H1 (cell line): Measurements from ENCODE around the gene LEO1. TPM values are rescaled to one million over a fixed set of nuclear protein-coding genes. Genes with fewer than 3 reads are reported as not detected.

Experiments
- CTCF ChIA-PET: fragments of 300-600 bp; sonication (Branson Sonifier 250); formaldehyde crosslinking; loops from one replicate; lab custom pipeline; 2021; ENCODE audit not compliant: partially characterized antibody; lab: Charles Lee
- POLR2A ChIA-PET: fragments of 300-600 bp; sonication (Branson Sonifier 250); formaldehyde crosslinking; loops from one replicate; lab custom pipeline; 2021; ENCODE audit warnings: inconsistent platforms; ENCODE audit not compliant: partially characterized antibody; lab: Charles Lee
- DNase-seq, 2 experiments: peaks; one replicate each; pipeline versions ENCODE4 v3.0.0 to v3.0.0-alpha.2; 2010 to 2022; ENCODE audit warnings: low spot score in 2 of 2, low read depth in 1 of 2, mixed read lengths in 1 of 2
- FAIRE-seq: peaks from 2 replicates; lab custom pipeline; 2011; peaks lifted over from hg19 to GRCh38; lab: Jason Lieb, UNC
- H2AFZ ChIP-seq: 2 replicates; pipeline ENCODE4 v1.8.1; 2012; ENCODE audit warnings: low read length, inconsistent platforms
- H2AK5ac ChIP-seq: 2 replicates; pipeline ENCODE4 v1.6.1; 2013; ENCODE audit warnings: low read depth, low read length
- H2BK120ac ChIP-seq: replicated peaks from 2 replicates; pipeline ENCODE3; 2013; ENCODE audit warnings: low read depth, low read length, inconsistent platforms
- H2BK12ac ChIP-seq: 2 replicates; pipeline ENCODE4 v1.6.1; 2013; ENCODE audit warnings: low read depth, low read length
- H2BK15ac ChIP-seq: 2 replicates; pipeline ENCODE4 v1.6.1; 2013; ENCODE audit warnings: low read length
- H2BK20ac ChIP-seq: 2 replicates; pipeline ENCODE4 v1.6.1; 2013; ENCODE audit warnings: low read length
- H2BK5ac ChIP-seq: 2 replicates; pipeline ENCODE4 v1.6.1; 2013; ENCODE audit warnings: low read depth, low read length
- H3K14ac ChIP-seq: 2 replicates; pipeline ENCODE4 v1.6.1; 2013; ENCODE audit warnings: inconsistent platforms; ENCODE audit not compliant: insufficient read length
- H3K18ac ChIP-seq: 2 replicates; pipeline ENCODE4 v1.6.1; 2013; ENCODE audit warnings: low read length; ENCODE audit errors: extremely low read depth
- H3K23ac ChIP-seq: 2 replicates; pipeline ENCODE4 v1.6.1; 2013; ENCODE audit warnings: inconsistent platforms; ENCODE audit not compliant: insufficient read length
- H3K23me2 ChIP-seq: 2 replicates; pipeline ENCODE4 v1.6.1; 2013; ENCODE audit warnings: low read depth, low read length
- H3K27ac ChIP-seq: 2 replicates; pipeline ENCODE4 v1.6.1; 2011; ENCODE audit warnings: low read depth, low read length, inconsistent platforms
- H3K27me3 ChIP-seq, 4 experiments: replicated peaks in 1 of 4; 1 replicate in 1 of 4; 2 replicates in 3 of 4; pipeline versions ENCODE4 v1.6.1 to v1.8.1; 2011 to 2013; ENCODE audit warnings: low read length in 3 of 4, mild to moderate bottlenecking in 3 of 4, inconsistent platforms in 2 of 4, mixed read lengths in 2 of 4, moderate library complexity in 1 of 4; ENCODE audit not compliant: control insufficient read depth in 3 of 4, insufficient read depth in 3 of 4; ENCODE audit errors: extremely low read depth in 1 of 4
- H3K36me3 ChIP-seq, 4 experiments: 2 replicates each; pipeline versions ENCODE4 v1.6.1 to v1.8.1; 2011 to 2013; ENCODE audit warnings: mild to moderate bottlenecking in 4 of 4, low read length in 3 of 4, moderate library complexity in 2 of 4, control low read depth in 1 of 4, inconsistent platforms in 1 of 4; ENCODE audit not compliant: insufficient read depth in 4 of 4, control insufficient read depth in 2 of 4
- H3K4ac ChIP-seq: replicated peaks from 2 replicates; pipeline ENCODE3; 2013; ENCODE audit warnings: low read length, low read depth, mixed read lengths, inconsistent platforms; ENCODE audit not compliant: insufficient read length
- H3K4me1 ChIP-seq, 4 experiments: replicated peaks in 1 of 4; 1 replicate in 1 of 4; 2 replicates in 3 of 4; pipeline versions ENCODE4 v1.6.1 to v1.8.1; 2011 to 2013; ENCODE audit warnings: low read length in 3 of 4, inconsistent platforms in 2 of 4, mixed read lengths in 1 of 4; ENCODE audit not compliant: insufficient read depth in 4 of 4, control insufficient read depth in 3 of 4
- H3K4me2 ChIP-seq, 2 experiments: 2 replicates each; pipeline versions ENCODE4 v1.6.1 to v1.8.1; 2011 to 2013; ENCODE audit warnings: low read depth in 2 of 2, low read length in 2 of 2, control low read depth in 1 of 2, inconsistent platforms in 1 of 2, mild to moderate bottlenecking in 1 of 2; ENCODE audit not compliant: insufficient read depth in 1 of 2
- H3K4me3 ChIP-seq, 4 experiments: fragments of 200-600, 300-600 bp in 1 of 4; sonication (generic), shearing (Covaris generic), sonication (Bioruptor Twin) in 1 of 4; 2 replicates each; pipeline versions ENCODE4 v1.5.1 to v1.8.1; 2011 to 2016; ENCODE audit warnings: low read length in 4 of 4, low read depth in 3 of 4, control low read depth in 2 of 4, inconsistent platforms in 2 of 4, mild to moderate bottlenecking in 2 of 4, mixed read lengths in 1 of 4, moderate library complexity in 1 of 4; ENCODE audit not compliant: insufficient read depth in 2 of 4; ENCODE audit errors: extremely low read depth in 1 of 4
- H3K56ac ChIP-seq: replicated peaks from 2 replicates; pipeline ENCODE3; 2013; ENCODE audit warnings: low read depth, mild to moderate bottlenecking, mixed read lengths, low read length, inconsistent platforms; ENCODE audit not compliant: insufficient read length
- H3K79me1 ChIP-seq: 2 replicates; pipeline ENCODE4 v1.6.1; 2013; ENCODE audit warnings: low read depth, low read length, control low read depth
- H3K79me2 ChIP-seq, 2 experiments: 2 replicates each; pipeline versions ENCODE4 v1.6.1 to v1.8.1; 2012 to 2013; ENCODE audit warnings: low read length in 2 of 2, mild to moderate bottlenecking in 2 of 2, inconsistent platforms in 1 of 2; ENCODE audit not compliant: insufficient read depth in 2 of 2, control insufficient read depth in 1 of 2
- H3K9ac ChIP-seq, 4 experiments: replicated peaks in 1 of 4; 1 replicate in 1 of 4; 2 replicates in 3 of 4; pipeline versions ENCODE4 v1.6.1 to v1.8.1; 2011 to 2013; ENCODE audit warnings: low read depth in 3 of 4, low read length in 3 of 4, control low read depth in 2 of 4, mild to moderate bottlenecking in 2 of 4, moderate library complexity in 2 of 4, inconsistent platforms in 1 of 4; ENCODE audit errors: extremely low read depth in 1 of 4
- H3K9me3 ChIP-seq, 2 experiments: 2 replicates each; pipeline versions ENCODE4 v1.6.1 to v1.8.1; 2012 to 2013; ENCODE audit warnings: mild to moderate bottlenecking in 2 of 2, moderate library complexity in 2 of 2, control low read depth in 1 of 2, inconsistent platforms in 1 of 2, low read depth in 1 of 2, low read length in 1 of 2, mixed read lengths in 1 of 2; ENCODE audit not compliant: insufficient read depth in 2 of 2
- H4K20me1 ChIP-seq, 2 experiments: replicated peaks in 1 of 2; 2 replicates each; pipeline versions ENCODE3 to v1.8.1; 2011 to 2013; ENCODE audit warnings: inconsistent platforms in 2 of 2, low read length in 2 of 2, mild to moderate bottlenecking in 1 of 2; ENCODE audit not compliant: insufficient read depth in 2 of 2, control insufficient read depth in 1 of 2
- H4K5ac ChIP-seq: 2 replicates; pipeline ENCODE4 v1.6.1; 2013; ENCODE audit warnings: low read length, low read depth, mixed read lengths, inconsistent platforms; ENCODE audit not compliant: insufficient read length
- H4K8ac ChIP-seq: 2 replicates; pipeline ENCODE4 v1.8.0; 2013; ENCODE audit warnings: mild to moderate bottlenecking, moderate library complexity, low read length, inconsistent platforms; ENCODE audit not compliant: insufficient read depth; ENCODE audit errors: extremely low read depth
- H4K91ac ChIP-seq: replicated peaks from 2 replicates; pipeline ENCODE3; 2013; ENCODE audit warnings: low read length, mixed read lengths, inconsistent platforms; ENCODE audit not compliant: insufficient read length
- ASH2L ChIP-seq: fragments of 200-600, 300-600 bp; sonication (generic); IDR thresholded peaks from one replicate; pipeline ENCODE4 v1.7.1; 2017; ENCODE audit warnings: low read length
- BACH1 ChIP-seq: IDR thresholded peaks from 2 replicates; pipeline ENCODE4 v1.6.1; 2012; ENCODE audit warnings: low read length, improper control_type of control experiment
- E2F6 ChIP-seq: IDR thresholded peaks from 2 replicates; pipeline ENCODE4 v1.6.1; 2012; ENCODE audit warnings: inconsistent platforms
- GABPA ChIP-seq: IDR thresholded peaks from 2 replicates; pipeline ENCODE4 v1.6.1; 2011; ENCODE audit warnings: mild to moderate bottlenecking, low read length, moderate library complexity, borderline replicate concordance; ENCODE audit not compliant: insufficient read depth
- HDAC2 ChIP-seq, 2 experiments: fragments of 300-600 bp in 1 of 2; sonication (generic) in 1 of 2; IDR thresholded peaks; 2 replicates each; pipeline ENCODE4 v1.6.1; 2011 to 2012; ENCODE audit warnings: low read depth in 2 of 2, low read length in 2 of 2, mild to moderate bottlenecking in 2 of 2, moderate library complexity in 2 of 2, borderline replicate concordance in 1 of 2, inconsistent platforms in 1 of 2
- MAX ChIP-seq: IDR thresholded peaks from 2 replicates; pipeline ENCODE4 v1.6.1; 2012; ENCODE audit warnings: inconsistent platforms
- POLR2A ChIP-seq, 2 experiments: IDR thresholded peaks; 1 replicate in 1 of 2; 2 replicates in 1 of 2; pipeline ENCODE4 v1.6.1; 2011; ENCODE audit warnings: low read depth in 2 of 2, low read length in 2 of 2, mild to moderate bottlenecking in 2 of 2; ENCODE audit errors: control extremely low read depth in 1 of 2
- POLR2AphosphoS5 ChIP-seq: IDR thresholded peaks from 2 replicates; pipeline ENCODE4 v1.6.1; 2011; ENCODE audit warnings: low read depth, low read length
- RBBP5 ChIP-seq: IDR thresholded peaks from 2 replicates; pipeline ENCODE4 v1.7.1; 2012; ENCODE audit warnings: low read depth, mild to moderate bottlenecking, inconsistent platforms, low read length, moderate library complexity, borderline replicate concordance
- YY1 ChIP-seq: IDR thresholded peaks from 2 replicates; pipeline ENCODE4 v1.6.1; 2011; ENCODE audit warnings: low read depth, mild to moderate bottlenecking, low read length
- WGBS, 2 experiments: shearing (Covaris generic) in 1 of 2; methylation state at CpG; one replicate each; pipeline versions ENCODE4 v1.1.6 to v1.1.7; 2013 to 2015; ENCODE audit warnings: low lambda C conversion rate in 2 of 2, mixed read lengths in 2 of 2, inconsistent platforms in 1 of 2, low coverage in 1 of 2, missing lambda C conversion rate in 1 of 2; ENCODE audit not compliant: insufficient replicate concordance in 2 of 2, insufficient coverage in 1 of 2, insufficient read length in 1 of 2; ENCODE audit errors: extremely low coverage in 1 of 2, missing lambda C conversion rate in 1 of 2; 5-methylcytosine and 5-hydroxymethylcytosine counted together
- polyA plus RNA-seq, 7 experiments: library from polyadenylated mRNA; depleted of rRNA in 3 of 7; stranded (reverse) in 5 of 7; unstranded in 2 of 7; fragments of >200 nt in 5 of 7; fragments of 200-250 nt in 2 of 7; gene quantifications; 1 replicate in 5 of 7; 2 replicates in 1 of 7; 4 replicates in 1 of 7; pipeline versions ENCODE4 v1.2.1 to v1.2.3, GENCODE V29; 2011 to 2013; ENCODE audit warnings: missing spikeins in 2 of 7, mixed read lengths in 2 of 7
- total RNA-seq: library from RNA; stranded (reverse); fragmentation: NEBNext Ultra II Directional; extraction: Animal tissue kit (Norgen Biotek cat#: 25700); gene quantifications from 2 replicates; pipeline ENCODE4 v1.2.1, GENCODE V29; 2021

LEO1 gene
- total and polyA plus RNA-seq, 2 of the 8 experiments (the other 6 are each of a cell fraction or from before 2014, with no cell fraction given), result 1.6 to 27.4 TPM

- H3K27ac ChIP-seq, result peak overlapping the region; percentile 89
- FAIRE-seq, result no peak
- POLR2A ChIA-PET, result interaction anchor here (0.7 to 3.5 kb wide), 13 partner anchors 9 to 447 kb away, joined by 3 to 21 read pairs (median 4); partner anchors contain the start of genes BCL2L10 and LEO1
- peaks cover 2 to 12% (median 4%) of the 10 kb centered on the region in 4 experiments; a peak in 5 of 7 replicates for H3K4me1 ChIP-seq
- no peak overlapping the region for H2AK5ac ChIP-seq
- H2BK20ac ChIP-seq, result no peak overlapping the region
- H3K23ac ChIP-seq, result no peak overlapping the region
- no peak overlapping the region for H2BK120ac ChIP-seq
- peak overlapping the region; percentile 99 for H4K8ac ChIP-seq
- peak in 1 of 2 experiments; percentile 79 for DNase-seq
- no peaks in the 10 kb centered on the region for H3K36me3 ChIP-seq
- H3K4ac ChIP-seq, result no peak overlapping the region
- peak overlapping the region; percentile 72; the same call in 1 of the 2 replicates for H2AFZ ChIP-seq
- H3K9me3 ChIP-seq, result no peaks in the 10 kb centered on the region
- H4K5ac ChIP-seq, result peak overlapping the region; percentile 99
- H3K56ac ChIP-seq, result peak overlapping the region; percentile 74
- WGBS, 2 experiments, result 0% methylated on average over 37 of the region's 100 CpGs; no CpG with 5 or more reads in 1 of the 2 experiments
- no peaks in the 10 kb centered on the region for H3K23me2 ChIP-seq
- H2BK12ac ChIP-seq, result no peak overlapping the region; the same call in 1 of the 2 replicates
- H3K18ac ChIP-seq, result peak overlapping the region; percentile 90
- peak overlapping the region; percentile 74 to 76 for H3K4me2 ChIP-seq
- H4K20me1 ChIP-seq, result peaks cover 2 to 4% of the 10 kb centered on the region in 2 experiments
- no peaks in the 10 kb centered on the region for H3K27me3 ChIP-seq
- H3K79me2 ChIP-seq, result peaks cover 16 to 50% of the 10 kb centered on the region in 2 experiments
- CTCF ChIA-PET, result interaction anchor here (0.7 to 1.7 kb wide), 5 partner anchors 10 to 238 kb away, joined by 3 to 8 read pairs (median 4); no protein-coding TSS in a partner anchor
- H3K79me1 ChIP-seq, result no peaks in the 10 kb centered on the region
- no peak overlapping the region for H2BK15ac ChIP-seq
- H3K9ac ChIP-seq, result peak overlapping the region; percentile 90 to 99 (median 92)
- H3K4me3 ChIP-seq, result peak overlapping the region; percentile 76 to 96 (median 92)
- H4K91ac ChIP-seq, result peak overlapping the region; percentile 82
- H3K14ac ChIP-seq, result no peak overlapping the region
- H2BK5ac ChIP-seq, result peak overlapping the region; percentile 91
- TF ChIP-seq E2F6 (no peak), POLR2AphosphoS5 (peak; percentile 64), RBBP5 (0 out of 2 replicates have a peak, but pooled peaks have one; percentile 12), YY1 (no peak), GABPA (no peak), HDAC2 (IDR thresholded peaks at IDR 0.05; ENCODE audit: borderline replicate concordance in 1 of 2, low read depth in 2 of 2, low read length in 2 of 2) (0 out of 4 replicates have a peak, but pooled peaks of 1 of the 2 experiments have one; percentile 34), MAX (peak; percentile 43), BACH1 (peak; percentile 41), ASH2L (peak; percentile 58), POLR2A (IDR thresholded peaks at IDR 0.05; ENCODE audit: control extremely low read depth in 1 of 2, low read depth in 2 of 2, low read length in 2 of 2) (peak in 1 of 2 experiments; percentile 3; a peak in 1 of 3 replicates)
These were observed 48.0 kb upstream of the LEO1 start for GRCh38 chr15:52019394-52020220.
